ENCODE results near the gene FAM228A. TPM values are rescaled to one million over a fixed set of nuclear protein-coding genes. Genes with fewer than 3 reads are reported as not detected.

FAM228A gene
- total RNA-seq, 1 donor from 2014 or later = 0.64 TPM

GRCh38 chr2:24204505-24204904 is 29.7 kb downstream of the FAM228A start:
- Histone ChIP-seq H3K36me3 (peaks cover 63% of the 10 kb centered on the region), H3K27ac (no peak overlapping the region), H3K27me3 (no peaks in the 10 kb centered on the region), H3K9me3 (no peaks in the 10 kb centered on the region), H3K4me1 (no peaks in the 10 kb centered on the region), H3K4me3 (no peak overlapping the region)
- intact Hi-C loops (cut with DNase I) = no loop called here
- DNase-seq (no peak), ATAC-seq (no peak)
- TF ChIP-seq CTCF (IDR thresholded peaks at IDR 0.05) = no peak

GRCh38 chr2:24205131-24205530 is 30.3 kb downstream of the FAM228A start:
- Histone ChIP-seq H3K4me3 (no peak overlapping the region), H3K27ac (no peak overlapping the region), H3K36me3 (peaks cover 69% of the 10 kb centered on the region), H3K27me3 (no peaks in the 10 kb centered on the region), H3K9me3 (no peaks in the 10 kb centered on the region), H3K4me1 (no peaks in the 10 kb centered on the region)
- DNase-seq (no peak), ATAC-seq (no peak)
- intact Hi-C loops (cut with DNase I) = no loop called here
- no peak for TF ChIP-seq CTCF (IDR thresholded peaks at IDR 0.05)

GRCh38 chr2:24206242-24206641 is 31.4 kb downstream of the FAM228A start:
- intact Hi-C loops (cut with DNase I) = no loop called here

GRCh38 chr2:24206714-24207113 is 31.9 kb downstream of the FAM228A start:
- DNase-seq = no peak
- Histone ChIP-seq H3K9me3 (no peaks in the 10 kb centered on the region), H3K36me3 (peaks cover 85% of the 10 kb centered on the region), H3K4me1 (no peaks in the 10 kb centered on the region), H3K27me3 (no peaks in the 10 kb centered on the region), H3K27ac (no peak overlapping the region), H3K4me3 (no peak overlapping the region)
- intact Hi-C loops (cut with DNase I) = no loop called here
- TF ChIP-seq CTCF (IDR thresholded peaks at IDR 0.05) = no peak
- no peak for ATAC-seq

More at GRCh38 chr2:24206242-24206641, 31.4 kb downstream of the FAM228A start:
- no peak for ATAC-seq
- no peak for DNase-seq
- Histone ChIP-seq H3K36me3 (peaks cover 80% of the 10 kb centered on the region), H3K9me3 (no peaks in the 10 kb centered on the region), H3K4me3 (no peak overlapping the region), H3K27ac (no peak overlapping the region), H3K4me1 (no peaks in the 10 kb centered on the region), H3K27me3 (no peaks in the 10 kb centered on the region)
- TF ChIP-seq CTCF (IDR thresholded peaks at IDR 0.05) = no peak

GRCh38 chr2:24207359-24207758 is 32.5 kb downstream of the FAM228A start:
- H3K4me3 ChIP-seq = no peak overlapping the region
- H3K9me3 ChIP-seq = no peaks in the 10 kb centered on the region
- ATAC-seq (no peak), DNase-seq (no peak)
- H3K27ac ChIP-seq = no peak overlapping the region
- peaks cover 90% of the 10 kb centered on the region for H3K36me3 ChIP-seq
- no peaks in the 10 kb centered on the region for H3K4me1 ChIP-seq
- no peak for TF ChIP-seq CTCF (IDR thresholded peaks at IDR 0.05)
- intact Hi-C loops (cut with DNase I) = no loop called here
- H3K27me3 ChIP-seq = no peaks in the 10 kb centered on the region

GRCh38 chr2:24208490-24208889 is 33.6 kb downstream of the FAM228A start:
- intact Hi-C loops (cut with DNase I) = no loop called here
- ATAC-seq = no peak
- TF ChIP-seq CTCF (IDR thresholded peaks at IDR 0.05) = no peak
- Histone ChIP-seq H3K9me3 (no peaks in the 10 kb centered on the region), H3K4me1 (no peaks in the 10 kb centered on the region), H3K27me3 (no peaks in the 10 kb centered on the region), H3K36me3 (peaks cover 89% of the 10 kb centered on the region), H3K4me3 (no peak overlapping the region), H3K27ac (no peak overlapping the region)
- no peak for DNase-seq

Measured in upper lobe of right lung (tissue), 1 donor.